Thymus (tissue), 11 donors: ENCODE measurements around the gene SAMD15. TPM values are rescaled to one million over a fixed set of nuclear protein-coding genes. Genes with fewer than 3 reads are reported as not detected.

Experiments
- DNase-seq, 9 donors: peaks; one replicate each; pipeline ENCODE4 v3.0.0-alpha.2; 2013; ENCODE audit warnings: low spot score in 9 of 9, low read depth in 6 of 9, missing footprints in 1 of 9
- H3K27ac ChIP-seq, 2 donors: one replicate each; pipeline ENCODE4 v1.5.1; 2013; ENCODE audit warnings: control low read depth in 1 of 2, low read depth in 1 of 2, low read length in 1 of 2, mild to moderate bottlenecking in 1 of 2, moderate library complexity in 1 of 2
- H3K27me3 ChIP-seq, 2 donors: one replicate each; pipeline ENCODE4 v1.5.1; 2013; ENCODE audit warnings: low read length in 1 of 2; ENCODE audit not compliant: control insufficient read depth in 2 of 2, insufficient read depth in 1 of 2
- H3K36me3 ChIP-seq, 2 donors: one replicate each; pipeline ENCODE4 v1.5.1; 2013; ENCODE audit warnings: low read length in 1 of 2, mild to moderate bottlenecking in 1 of 2, moderate library complexity in 1 of 2; ENCODE audit not compliant: control insufficient read depth in 2 of 2, insufficient read depth in 2 of 2
- H3K4me1 ChIP-seq, 2 donors: one replicate each; pipeline ENCODE4 v1.5.1; 2013; ENCODE audit warnings: low read length in 2 of 2; ENCODE audit not compliant: control insufficient read depth in 2 of 2, insufficient read depth in 2 of 2
- H3K4me3 ChIP-seq, 2 donors: one replicate each; pipeline ENCODE4 v1.5.1; 2013; ENCODE audit warnings: low read length in 2 of 2, control low read depth in 1 of 2, mild to moderate bottlenecking in 1 of 2
- H3K9me3 ChIP-seq, 2 donors: one replicate each; pipeline ENCODE4 v1.5.1; 2013; ENCODE audit warnings: low read length in 1 of 2, mild to moderate bottlenecking in 1 of 2; ENCODE audit not compliant: control insufficient read depth in 2 of 2, insufficient read depth in 1 of 2
- WGBS: extraction: QIAGEN DNeasy Blood & Tissue Kit; methylation state at CpG from one replicate; pipeline ENCODE4 v1.1.7; 2013; 5-methylcytosine and 5-hydroxymethylcytosine counted together
- polyA plus RNA-seq: library from polyadenylated mRNA; stranded (reverse); fragments of 200-250 nt; gene quantifications from one replicate; pipeline ENCODE4 v1.2.3, GENCODE V29; 2013
- total RNA-seq: library from RNA; stranded (reverse); fragments of 120-200 nt; gene quantifications from one replicate; pipeline ENCODE4 v1.2.4, GENCODE V29; 2013
- donor health status: healthy.

Gene SAMD15
- total and polyA plus RNA-seq, 2 donors: 0.91 to 1.4 TPM

DNA sequence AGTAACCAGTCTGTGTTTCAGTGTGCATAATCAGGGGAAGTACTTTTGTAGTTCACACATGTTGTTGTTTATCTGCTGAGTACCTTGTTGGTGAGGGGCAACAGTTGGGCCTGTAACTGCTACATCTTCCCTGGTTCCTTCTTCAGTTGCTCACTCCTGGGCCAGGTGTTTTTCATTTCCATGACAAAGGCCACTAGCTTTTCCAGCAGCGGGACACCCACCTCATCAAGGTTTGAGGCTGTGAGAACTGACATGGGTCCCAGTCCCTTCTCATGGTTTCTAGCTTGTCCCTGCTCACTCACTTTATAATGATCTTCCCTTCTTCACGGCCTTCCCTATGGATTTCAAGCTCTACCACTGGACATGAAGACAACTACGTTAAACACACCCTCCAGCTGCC, 47.7 kb downstream of the SAMD15 start:
- H3K27ac ChIP-seq: no peak overlapping the region
- no peaks in the 10 kb centered on the region for H3K27me3 ChIP-seq
- H3K4me1 ChIP-seq: no peaks in the 10 kb centered on the region
- no peaks in the 10 kb centered on the region for H3K9me3 ChIP-seq
- peaks cover 54 to 64% of the 10 kb centered on the region in 2 donors for H3K36me3 ChIP-seq
- DNase-seq: no peak
- no peak overlapping the region for H3K4me3 ChIP-seq
- 98% methylated on average over 3 of the region's 3 CpGs for WGBS

DNA sequence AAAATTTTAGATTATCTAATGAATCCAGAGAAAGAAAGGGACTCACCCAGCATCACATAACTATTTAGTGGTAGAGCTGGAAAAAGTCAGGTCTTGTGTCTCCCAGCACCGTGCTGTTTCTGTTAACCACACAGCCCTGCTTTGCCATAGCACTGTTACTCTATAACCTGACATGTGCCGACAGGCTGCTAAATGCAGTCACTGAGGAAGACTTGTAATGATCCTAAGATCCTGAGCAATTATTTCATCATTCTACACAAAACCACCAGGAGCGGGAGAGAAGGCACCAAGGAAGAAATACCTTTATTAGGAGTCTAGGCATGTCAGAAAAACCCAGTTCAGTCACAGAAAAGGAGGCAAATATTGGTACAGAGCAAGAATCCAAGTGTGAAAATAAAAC, 49.2 kb downstream of the SAMD15 start:
- H3K4me1 ChIP-seq: no peaks in the 10 kb centered on the region
- H3K36me3 ChIP-seq: peaks cover 54 to 60% of the 10 kb centered on the region in 2 donors
- no peaks in the 10 kb centered on the region for H3K9me3 ChIP-seq
- H3K4me3 ChIP-seq: no peak overlapping the region
- DNase-seq: no peak
- H3K27me3 ChIP-seq: no peaks in the 10 kb centered on the region
- no peak overlapping the region for H3K27ac ChIP-seq
- WGBS: 97% methylated on average over 3 of the region's 3 CpGs

DNA sequence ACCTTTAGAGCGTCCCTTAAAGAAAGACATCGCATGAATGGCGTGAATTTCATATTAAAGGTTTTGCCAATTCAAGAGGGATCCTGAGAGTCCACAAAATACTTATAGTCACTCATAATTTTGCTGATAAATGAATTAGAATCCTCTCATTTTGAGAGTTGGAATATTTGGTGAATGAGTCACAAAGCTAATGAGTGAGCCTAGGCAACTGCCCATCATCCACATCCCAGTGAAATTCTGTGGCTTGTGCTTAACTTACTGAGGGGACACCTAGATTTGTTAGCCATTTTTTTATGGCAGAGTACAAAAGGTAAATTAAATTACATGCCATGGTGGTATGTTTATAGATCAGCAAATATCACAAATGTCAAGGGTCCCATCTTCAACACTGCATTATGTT, 58.9 kb downstream of the SAMD15 start:
- Histone ChIP-seq H3K4me3 (no peak overlapping the region), H3K27ac (no peak overlapping the region), H3K4me1 (no peaks in the 10 kb centered on the region), H3K36me3 (peaks cover 28 to 41% of the 10 kb centered on the region in 2 donors), H3K27me3 (no peaks in the 10 kb centered on the region), H3K9me3 (no peaks in the 10 kb centered on the region)
- over 99% methylated on average over 3 of the region's 3 CpGs for WGBS
- no peak for DNase-seq

DNA sequence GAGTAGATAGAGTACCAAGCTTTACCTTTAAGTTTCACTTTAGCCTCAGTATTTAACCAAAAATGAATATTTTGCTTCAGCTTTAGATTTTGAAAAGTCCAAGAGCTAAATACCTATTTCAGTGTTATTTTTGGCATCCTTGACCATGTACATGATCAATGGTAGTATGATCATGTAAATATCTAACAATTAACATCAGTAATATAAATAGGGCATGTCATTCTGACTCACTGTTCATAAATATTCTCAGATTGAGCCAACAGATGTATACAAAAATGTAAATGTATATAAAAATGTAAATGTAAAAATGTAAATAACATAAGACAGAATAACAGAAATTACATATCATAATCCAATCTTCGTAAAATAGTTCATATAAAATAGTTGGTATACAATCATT, 61.4 kb downstream of the SAMD15 start:
- DNase-seq: no peak
- WGBS: 97% methylated on average over 1 of the region's 1 CpG
- peaks cover 52 to 54% of the 10 kb centered on the region in 2 donors for H3K36me3 ChIP-seq
- H3K9me3 ChIP-seq: no peaks in the 10 kb centered on the region
- no peaks in the 10 kb centered on the region for H3K4me1 ChIP-seq
- H3K27me3 ChIP-seq: no peaks in the 10 kb centered on the region
- H3K27ac ChIP-seq: no peak overlapping the region
- H3K4me3 ChIP-seq: no peak overlapping the region

DNA sequence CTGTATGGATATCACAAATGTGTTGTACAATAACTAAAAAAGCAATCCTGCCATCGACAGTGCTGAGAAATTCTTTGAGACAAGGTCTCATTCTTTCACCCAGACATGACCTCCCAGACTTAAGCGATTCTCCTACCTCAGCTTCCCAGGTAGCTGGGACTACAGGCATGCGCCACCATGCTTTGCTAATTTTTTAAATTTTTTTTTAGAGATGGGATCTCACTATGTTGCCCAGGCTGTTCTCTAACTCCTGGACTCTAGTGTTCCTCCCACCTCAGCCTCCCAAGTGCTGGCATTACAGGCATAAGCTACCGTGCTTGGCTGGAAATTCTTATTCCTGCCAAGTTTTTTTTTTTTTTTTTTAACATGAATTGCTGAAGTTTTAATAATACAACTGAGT, 62.7 kb downstream of the SAMD15 start:
- no peaks in the 10 kb centered on the region for H3K4me1 ChIP-seq
- no peak for DNase-seq
- WGBS: 97% methylated on average over 4 of the region's 4 CpGs

More for the DNA sequence above, 62.7 kb downstream of the SAMD15 start:
- Histone ChIP-seq H3K9me3 (no peaks in the 10 kb centered on the region), H3K27me3 (no peaks in the 10 kb centered on the region), H3K36me3 (peaks cover 50 to 52% of the 10 kb centered on the region in 2 donors), H3K27ac (no peak overlapping the region), H3K4me3 (no peak overlapping the region)

Other genes with a start within 250 kb of the SAMD15 start
- not detected for gene ZDHHC22, start 235.6 kb upstream of the SAMD15 start, total RNA-seq
- 0.05 TPM for gene ZDHHC22, start 235.6 kb upstream of the SAMD15 start, polyA plus RNA-seq
- 0.24 TPM for gene TMEM63C, start 195.6 kb upstream of the SAMD15 start, total RNA-seq
- 0.64 TPM for gene TMEM63C, start 195.6 kb upstream of the SAMD15 start, polyA plus RNA-seq
- 0.14 TPM for gene NGB, start 106.2 kb upstream of the SAMD15 start, total RNA-seq
- 0.41 TPM for gene NGB, start 106.2 kb upstream of the SAMD15 start, polyA plus RNA-seq
- gene POMT2, start 56.5 kb upstream of the SAMD15 start, total RNA-seq: 3.5 TPM
- 11.1 TPM for gene POMT2, start 56.5 kb upstream of the SAMD15 start, polyA plus RNA-seq
- 18.6 TPM for gene GSTZ1, start 56.3 kb upstream of the SAMD15 start, total RNA-seq
- gene GSTZ1, start 56.3 kb upstream of the SAMD15 start, polyA plus RNA-seq: 24.4 TPM
- gene TMED8, start 285 bp upstream of the SAMD15 start, total RNA-seq: 10.0 TPM
- gene TMED8, start 285 bp upstream of the SAMD15 start, polyA plus RNA-seq: 7.0 TPM
- gene NOXRED1, start 46.1 kb downstream of the SAMD15 start, total RNA-seq: 0.19 TPM
- gene NOXRED1, start 46.1 kb downstream of the SAMD15 start, polyA plus RNA-seq: 1.6 TPM
- gene VIPAS39, start 80.2 kb downstream of the SAMD15 start, total RNA-seq: 19.3 TPM
- gene VIPAS39, start 80.2 kb downstream of the SAMD15 start, polyA plus RNA-seq: 15.8 TPM
- 139 TPM for gene AHSA1, start 80.7 kb downstream of the SAMD15 start, total RNA-seq
- 72.6 TPM for gene AHSA1, start 80.7 kb downstream of the SAMD15 start, polyA plus RNA-seq
- 0.05 TPM for gene ISM2, start 121.4 kb downstream of the SAMD15 start, total RNA-seq
- gene ISM2, start 121.4 kb downstream of the SAMD15 start, polyA plus RNA-seq: 0.18 TPM
- gene SPTLC2, start 239.3 kb downstream of the SAMD15 start, total RNA-seq: 13.5 TPM
- 7.1 TPM for gene SPTLC2, start 239.3 kb downstream of the SAMD15 start, polyA plus RNA-seq